Measurements from ENCODE around the gene TCF7L2. TPM values are rescaled to one million over a fixed set of nuclear protein-coding genes. Genes with fewer than 3 reads are reported as not detected.
A peak's percentile ranks its signal among the peaks of the same experiment; 100 is the strongest.

Gene TCF7L2
- total and polyA plus RNA-seq, 4 donors: 14.0 to 57.8 (median 34.8) TPM

GRCh38 chr10:113002449-113002777 lies 52.4 kb downstream of the TCF7L2 start:
- 82 to 90% methylated on average over 1 of the region's 1 CpG for WGBS, 2 donors
- no peak for DNase-seq
- no peaks in the 10 kb centered on the region for H3K27me3 ChIP-seq (ENCODE audit: control insufficient read depth in 1 of 2, insufficient read depth in 2 of 2, low read length in 1 of 2)
- no peak overlapping the region for H3K27ac ChIP-seq (ENCODE audit: low read depth in 1 of 2, low read length in 2 of 2)
- no peaks in the 10 kb centered on the region for H3K9me3 ChIP-seq (ENCODE audit: control insufficient read depth, low read length)
- H3K4me1 ChIP-seq (ENCODE audit: control insufficient read depth in 1 of 2, insufficient read depth in 2 of 2, low read length in 2 of 2): peaks cover 4 to 13% of the 10 kb centered on the region in 2 donors
- H3K36me3 ChIP-seq (ENCODE audit: control insufficient read depth in 1 of 2, insufficient read depth in 2 of 2, low read length in 1 of 2): no peaks in the 10 kb centered on the region
- intact Hi-C loops (cut with DNase I): loop anchor here in 1 of 2 donors (10.0 kb wide), 1 partner anchor 48 kb away; the partner anchor contains the start of gene TCF7L2
- H3K4me3 ChIP-seq (ENCODE audit: low read length in 2 of 2): no peak overlapping the region
- ATAC-seq (ENCODE audit: low FRiP score): no peak

- ATAC-seq (ENCODE audit: low FRiP score) (no peak), DNase-seq (no peak)
- H3K36me3 ChIP-seq (ENCODE audit: control insufficient read depth in 1 of 2, insufficient read depth in 2 of 2, low read length in 1 of 2): no peaks in the 10 kb centered on the region
- H3K27ac ChIP-seq (ENCODE audit: low read depth in 1 of 2, low read length in 2 of 2): no peak overlapping the region
- no peaks in the 10 kb centered on the region for H3K9me3 ChIP-seq (ENCODE audit: control insufficient read depth, low read length)
- no peaks in the 10 kb centered on the region for H3K27me3 ChIP-seq (ENCODE audit: control insufficient read depth in 1 of 2, insufficient read depth in 2 of 2, low read length in 1 of 2)
- intact Hi-C loops (cut with DNase I): loop anchor here in 1 of 2 donors (10.0 kb wide), 1 partner anchor 48 kb away; the partner anchor contains the start of gene TCF7L2
- H3K4me3 ChIP-seq (ENCODE audit: low read length in 2 of 2): no peak overlapping the region
- peaks cover 7 to 13% of the 10 kb centered on the region in 2 donors for H3K4me1 ChIP-seq (ENCODE audit: control insufficient read depth in 1 of 2, insufficient read depth in 2 of 2, low read length in 2 of 2)
- WGBS, 2 donors: 94 to 95% methylated on average over 3 of the region's 3 CpGs
Measured at GRCh38 chr10:113003052-113003451, 53.0 kb downstream of the TCF7L2 start.

GRCh38 chr10:113004069-113004618 lies 54.1 kb downstream of the TCF7L2 start:
- Histone ChIP-seq H3K27me3 (ENCODE audit: control insufficient read depth in 1 of 2, insufficient read depth in 2 of 2, low read length in 1 of 2) (no peaks in the 10 kb centered on the region), H3K4me1 (ENCODE audit: control insufficient read depth in 1 of 2, insufficient read depth in 2 of 2, low read length in 2 of 2) (peaks cover 7 to 13% of the 10 kb centered on the region in 2 donors), H3K27ac (ENCODE audit: low read depth in 1 of 2, low read length in 2 of 2) (no peak overlapping the region), H3K4me3 (ENCODE audit: low read length in 2 of 2) (no peak overlapping the region), H3K36me3 (ENCODE audit: control insufficient read depth in 1 of 2, insufficient read depth in 2 of 2, low read length in 1 of 2) (no peaks in the 10 kb centered on the region), H3K9me3 (ENCODE audit: control insufficient read depth, low read length) (no peaks in the 10 kb centered on the region)
- ATAC-seq (ENCODE audit: low FRiP score) (no peak), DNase-seq (no peak)
- intact Hi-C loops (cut with DNase I): loop anchor here in 1 of 2 donors (10.0 kb wide), 1 partner anchor 49 kb away; the partner anchor contains the start of gene TCF7L2
- 70% methylated on average over 5 of the region's 5 CpGs for WGBS, 2 donors

GRCh38 chr10:113005380-113005779 lies 55.3 kb downstream of the TCF7L2 start:
- H3K4me1 ChIP-seq (ENCODE audit: control insufficient read depth in 1 of 2, insufficient read depth in 2 of 2, low read length in 2 of 2): peaks cover 4 to 7% of the 10 kb centered on the region in 2 donors
- no peak for ATAC-seq (ENCODE audit: low FRiP score)
- no peaks in the 10 kb centered on the region for H3K9me3 ChIP-seq (ENCODE audit: control insufficient read depth, low read length)
- no peak for DNase-seq
- WGBS, 2 donors: 71 to 77% methylated on average over 6 of the region's 6 CpGs
- H3K36me3 ChIP-seq (ENCODE audit: control insufficient read depth in 1 of 2, insufficient read depth in 2 of 2, low read length in 1 of 2): no peaks in the 10 kb centered on the region
- H3K27me3 ChIP-seq (ENCODE audit: control insufficient read depth in 1 of 2, insufficient read depth in 2 of 2, low read length in 1 of 2): no peaks in the 10 kb centered on the region
- H3K27ac ChIP-seq (ENCODE audit: low read depth in 1 of 2, low read length in 2 of 2): peak overlapping the region in 1 of 2 donors; percentile 4
- no peak overlapping the region for H3K4me3 ChIP-seq (ENCODE audit: low read length in 2 of 2)
- intact Hi-C loops (cut with DNase I): loop anchor here in 1 of 2 donors (10.0 kb wide), 1 partner anchor 51 kb away; the partner anchor contains the start of gene TCF7L2

GRCh38 chr10:113006656-113007342 lies 56.8 kb downstream of the TCF7L2 start:
- H3K4me3 ChIP-seq (ENCODE audit: low read length in 2 of 2): no peak overlapping the region
- no peaks in the 10 kb centered on the region for H3K27me3 ChIP-seq (ENCODE audit: control insufficient read depth in 1 of 2, insufficient read depth in 2 of 2, low read length in 1 of 2)
- ATAC-seq (ENCODE audit: low FRiP score) (no peak), DNase-seq (no peak)
- H3K36me3 ChIP-seq (ENCODE audit: control insufficient read depth in 1 of 2, insufficient read depth in 2 of 2, low read length in 1 of 2): no peaks in the 10 kb centered on the region
- no peaks in the 10 kb centered on the region for H3K9me3 ChIP-seq (ENCODE audit: control insufficient read depth, low read length)
- peak overlapping the region in 1 of 2 donors; percentile 52 for H3K27ac ChIP-seq (ENCODE audit: low read depth in 1 of 2, low read length in 2 of 2)
- peaks cover 4 to 5% of the 10 kb centered on the region in 2 donors for H3K4me1 ChIP-seq (ENCODE audit: control insufficient read depth in 1 of 2, insufficient read depth in 2 of 2, low read length in 2 of 2)
- 53 to 57% methylated on average over 9 of the region's 9 CpGs for WGBS, 2 donors
- intact Hi-C loops (cut with DNase I): loop anchor here in 1 of 2 donors (10.0 kb wide), 1 partner anchor 52 kb away; the partner anchor contains the start of gene TCF7L2

GRCh38 chr10:113007343-113007771 lies 57.3 kb downstream of the TCF7L2 start:
- Histone ChIP-seq H3K36me3 (ENCODE audit: control insufficient read depth in 1 of 2, insufficient read depth in 2 of 2, low read length in 1 of 2) (no peaks in the 10 kb centered on the region), H3K9me3 (ENCODE audit: control insufficient read depth, low read length) (no peaks in the 10 kb centered on the region), H3K4me1 (ENCODE audit: control insufficient read depth in 1 of 2, insufficient read depth in 2 of 2, low read length in 2 of 2) (peaks cover 5 to 7% of the 10 kb centered on the region in 2 donors), H3K27me3 (ENCODE audit: control insufficient read depth in 1 of 2, insufficient read depth in 2 of 2, low read length in 1 of 2) (no peaks in the 10 kb centered on the region), H3K27ac (ENCODE audit: low read depth in 1 of 2, low read length in 2 of 2) (no peak overlapping the region), H3K4me3 (ENCODE audit: low read length in 2 of 2) (no peak overlapping the region)
- intact Hi-C loops (cut with DNase I): loop anchor here in 1 of 2 donors (10.0 kb wide), 1 partner anchor 53 kb away; the partner anchor contains the start of gene TCF7L2
- ATAC-seq (ENCODE audit: low FRiP score): no peak
- WGBS, 2 donors: 75 to 81% methylated on average over 4 of the region's 4 CpGs
- DNase-seq: no peak

GRCh38 chr10:113007821-113008220 lies 57.8 kb downstream of the TCF7L2 start:
- DNase-seq: no peak
- no peak overlapping the region for H3K4me3 ChIP-seq (ENCODE audit: low read length in 2 of 2)
- no peak overlapping the region for H3K27ac ChIP-seq (ENCODE audit: low read depth in 1 of 2, low read length in 2 of 2)
- intact Hi-C loops (cut with DNase I): loop anchor here in 1 of 2 donors (10.0 kb wide), 1 partner anchor 53 kb away; the partner anchor contains the start of gene TCF7L2
- H3K27me3 ChIP-seq (ENCODE audit: control insufficient read depth in 1 of 2, insufficient read depth in 2 of 2, low read length in 1 of 2): no peaks in the 10 kb centered on the region
- no peaks in the 10 kb centered on the region for H3K9me3 ChIP-seq (ENCODE audit: control insufficient read depth, low read length)
- no peak for ATAC-seq (ENCODE audit: low FRiP score)
- H3K4me1 ChIP-seq (ENCODE audit: control insufficient read depth in 1 of 2, insufficient read depth in 2 of 2, low read length in 2 of 2): peaks cover 5 to 9% of the 10 kb centered on the region in 2 donors
- H3K36me3 ChIP-seq (ENCODE audit: control insufficient read depth in 1 of 2, insufficient read depth in 2 of 2, low read length in 1 of 2): no peaks in the 10 kb centered on the region
- WGBS, 2 donors: 54 to 62% methylated on average over 8 of the region's 8 CpGs

GRCh38 chr10:113011592-113012374 lies 61.7 kb downstream of the TCF7L2 start:
- WGBS, 2 donors: 89 to 90% methylated on average over 12 of the region's 12 CpGs
- Histone ChIP-seq H3K27ac (ENCODE audit: low read depth in 1 of 2, low read length in 2 of 2) (no peak overlapping the region), H3K27me3 (ENCODE audit: control insufficient read depth in 1 of 2, insufficient read depth in 2 of 2, low read length in 1 of 2) (no peaks in the 10 kb centered on the region), H3K36me3 (ENCODE audit: control insufficient read depth in 1 of 2, insufficient read depth in 2 of 2, low read length in 1 of 2) (no peaks in the 10 kb centered on the region), H3K4me3 (ENCODE audit: low read length in 2 of 2) (no peak overlapping the region), H3K9me3 (ENCODE audit: control insufficient read depth, low read length) (no peaks in the 10 kb centered on the region), H3K4me1 (ENCODE audit: control insufficient read depth in 1 of 2, insufficient read depth in 2 of 2, low read length in 2 of 2) (peaks cover 5 to 9% of the 10 kb centered on the region in 2 donors)
- ATAC-seq (ENCODE audit: low FRiP score) (no peak), DNase-seq (no peak)
- intact Hi-C loops (cut with DNase I): no loop called here
